Thoracic aorta (tissue), 2 donors: ENCODE results near the gene RAC3. TPM values are rescaled to one million over a fixed set of nuclear protein-coding genes. Genes with fewer than 3 reads are reported as not detected.

ENCODE experiments used
- ATAC-seq: fragments of 150-250 bp; one replicate; pipeline ENCODE4 v1.8.0; 2017; ENCODE audit warnings: low read depth; ENCODE audit not compliant: insufficient number of reproducible peaks, low FRiP score
- DNase-seq: peaks from one replicate; pipeline ENCODE4 v3.0.0-alpha.2; 2020; ENCODE audit warnings: low spot score
- H3K27ac ChIP-seq, 2 donors: fragments of 200-600 bp; sonication (generic); 1 replicate in 1 of 2; 2 replicates in 1 of 2; pipeline ENCODE4 v1.5.1; 2016; ENCODE audit warnings: mild to moderate bottlenecking in 2 of 2, moderate library complexity in 2 of 2
- H3K27me3 ChIP-seq: fragments of 200-600 bp; sonication (generic); replicated peaks from 2 replicates; pipeline ENCODE4 v1.6.0; 2016; ENCODE audit warnings: mild to moderate bottlenecking; ENCODE audit not compliant: insufficient read depth
- H3K36me3 ChIP-seq: fragments of 200-600 bp; sonication (generic); one replicate; pipeline ENCODE4 v1.5.1; 2016
- H3K4me1 ChIP-seq, 2 donors: fragments of 200-600 bp; sonication (generic); 1 replicate in 1 of 2; 2 replicates in 1 of 2; pipeline versions ENCODE4 v1.5.1 to v1.6.0; 2016; ENCODE audit warnings: low read depth in 2 of 2, mild to moderate bottlenecking in 1 of 2; ENCODE audit not compliant: control insufficient read depth in 1 of 2
- H3K4me3 ChIP-seq: fragments of 200-600 bp; sonication (generic); 2 replicates; pipeline ENCODE4 v1.5.1; 2016; ENCODE audit warnings: mild to moderate bottlenecking
- H3K9me3 ChIP-seq: fragments of 200-600 bp; sonication (generic); 2 replicates; pipeline ENCODE4 v1.5.1; 2016
- total RNA-seq, 2 donors: library from RNA; depleted of rRNA; stranded (reverse); fragments of >200 nt; gene quantifications; one replicate each; pipeline versions ENCODE4 v1.1.0 to v1.2.3, GENCODE V29; 2016
- TF ChIP-seq, protein P1 (sequence below): fragments of 200-600 bp; sonication (generic); IDR thresholded peaks from one replicate; pipeline ENCODE4 v1.5.1; 2019; ENCODE audit warnings: antibody characterized with exemption

RAC3 gene
- total RNA-seq, 2 donors from 2014 or later: 1.8 TPM; not detected in 1

DNA sequence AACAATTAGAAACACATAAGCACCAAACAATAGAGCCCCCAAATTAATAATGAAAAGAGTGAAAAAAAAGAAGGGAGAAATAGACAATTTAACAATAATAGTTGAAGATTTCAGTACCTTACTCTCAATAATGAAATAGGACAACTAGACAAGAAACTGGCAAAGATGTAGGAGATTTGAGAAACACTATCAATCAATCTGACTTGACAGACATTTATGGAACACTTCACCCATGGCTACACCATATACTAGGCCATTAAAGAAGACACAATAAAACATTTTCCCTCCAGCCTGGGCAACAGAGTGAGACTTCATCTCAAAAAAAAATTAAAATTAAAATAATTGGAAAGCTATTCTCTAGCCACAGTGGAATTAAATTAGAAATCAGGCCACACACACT is 39.1 kb downstream of the RAC3 start:
- Histone ChIP-seq H3K4me1 (peaks cover 6 to 7% of the 10 kb centered on the region in 2 donors), H3K9me3 (no peaks in the 10 kb centered on the region), H3K4me3 (no peak overlapping the region), H3K27me3 (no peaks in the 10 kb centered on the region), H3K36me3 (no peaks in the 10 kb centered on the region), H3K27ac (no peak overlapping the region)
- DNase-seq (no peak), ATAC-seq (no peak)
- TF ChIP-seq, protein P1, sequence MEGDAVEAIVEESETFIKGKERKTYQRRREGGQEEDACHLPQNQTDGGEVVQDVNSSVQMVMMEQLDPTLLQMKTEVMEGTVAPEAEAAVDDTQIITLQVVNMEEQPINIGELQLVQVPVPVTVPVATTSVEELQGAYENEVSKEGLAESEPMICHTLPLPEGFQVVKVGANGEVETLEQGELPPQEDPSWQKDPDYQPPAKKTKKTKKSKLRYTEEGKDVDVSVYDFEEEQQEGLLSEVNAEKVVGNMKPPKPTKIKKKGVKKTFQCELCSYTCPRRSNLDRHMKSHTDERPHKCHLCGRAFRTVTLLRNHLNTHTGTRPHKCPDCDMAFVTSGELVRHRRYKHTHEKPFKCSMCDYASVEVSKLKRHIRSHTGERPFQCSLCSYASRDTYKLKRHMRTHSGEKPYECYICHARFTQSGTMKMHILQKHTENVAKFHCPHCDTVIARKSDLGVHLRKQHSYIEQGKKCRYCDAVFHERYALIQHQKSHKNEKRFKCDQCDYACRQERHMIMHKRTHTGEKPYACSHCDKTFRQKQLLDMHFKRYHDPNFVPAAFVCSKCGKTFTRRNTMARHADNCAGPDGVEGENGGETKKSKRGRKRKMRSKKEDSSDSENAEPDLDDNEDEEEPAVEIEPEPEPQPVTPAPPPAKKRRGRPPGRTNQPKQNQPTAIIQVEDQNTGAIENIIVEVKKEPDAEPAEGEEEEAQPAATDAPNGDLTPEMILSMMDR: no peak

DNA sequence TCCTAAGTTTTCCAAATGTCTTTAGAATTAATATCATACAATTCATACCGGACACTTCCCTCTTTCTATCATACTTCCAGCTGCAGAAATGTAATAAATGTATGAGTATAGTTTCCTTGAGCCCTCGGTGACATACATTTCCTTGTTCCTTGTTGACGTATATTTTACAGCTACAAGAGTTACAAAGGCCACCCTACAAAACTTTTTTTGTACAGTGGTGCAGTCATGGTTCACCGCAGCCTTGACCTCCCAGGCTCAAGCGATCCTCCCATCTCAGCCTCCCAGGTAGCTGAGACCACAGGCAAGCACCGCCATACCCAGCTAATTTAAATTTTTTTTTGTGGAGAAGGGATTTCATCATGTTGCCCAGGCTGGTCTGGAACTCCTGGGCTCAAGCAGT is 41.3 kb downstream of the RAC3 start:
- H3K27me3 ChIP-seq: no peaks in the 10 kb centered on the region
- H3K36me3 ChIP-seq: no peaks in the 10 kb centered on the region
- H3K4me3 ChIP-seq: no peak overlapping the region
- no peaks in the 10 kb centered on the region for H3K9me3 ChIP-seq
- ATAC-seq (no peak), DNase-seq (no peak)
- H3K4me1 ChIP-seq: no peaks in the 10 kb centered on the region
- no peak overlapping the region for H3K27ac ChIP-seq
- TF ChIP-seq, protein P1: no peak

DNA sequence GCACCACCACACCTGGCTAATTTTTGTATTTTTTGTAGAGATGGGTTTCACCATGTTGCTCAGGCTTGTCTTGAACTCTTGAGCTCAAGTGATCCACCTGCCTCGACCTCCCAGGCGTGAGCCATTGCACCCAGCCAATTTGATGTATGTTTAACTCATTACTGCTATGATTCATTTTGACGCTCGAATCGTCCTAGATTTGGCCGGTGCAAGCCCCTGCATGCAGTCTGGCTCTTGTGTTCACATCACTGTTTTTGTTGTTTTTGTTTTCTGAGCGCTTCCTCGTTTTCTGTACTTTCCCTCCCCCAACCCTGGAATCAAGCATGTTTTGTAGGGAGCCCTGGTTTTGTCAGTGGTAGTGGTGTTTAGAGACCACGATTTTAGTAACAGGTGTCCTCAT is 42.0 kb downstream of the RAC3 start:
- TF ChIP-seq, protein P1: no peak
- Histone ChIP-seq H3K9me3 (no peaks in the 10 kb centered on the region), H3K27me3 (no peaks in the 10 kb centered on the region), H3K4me1 (no peaks in the 10 kb centered on the region), H3K4me3 (no peak overlapping the region), H3K36me3 (no peaks in the 10 kb centered on the region), H3K27ac (no peak overlapping the region)
- ATAC-seq: no peak
- no peak for DNase-seq

DNA sequence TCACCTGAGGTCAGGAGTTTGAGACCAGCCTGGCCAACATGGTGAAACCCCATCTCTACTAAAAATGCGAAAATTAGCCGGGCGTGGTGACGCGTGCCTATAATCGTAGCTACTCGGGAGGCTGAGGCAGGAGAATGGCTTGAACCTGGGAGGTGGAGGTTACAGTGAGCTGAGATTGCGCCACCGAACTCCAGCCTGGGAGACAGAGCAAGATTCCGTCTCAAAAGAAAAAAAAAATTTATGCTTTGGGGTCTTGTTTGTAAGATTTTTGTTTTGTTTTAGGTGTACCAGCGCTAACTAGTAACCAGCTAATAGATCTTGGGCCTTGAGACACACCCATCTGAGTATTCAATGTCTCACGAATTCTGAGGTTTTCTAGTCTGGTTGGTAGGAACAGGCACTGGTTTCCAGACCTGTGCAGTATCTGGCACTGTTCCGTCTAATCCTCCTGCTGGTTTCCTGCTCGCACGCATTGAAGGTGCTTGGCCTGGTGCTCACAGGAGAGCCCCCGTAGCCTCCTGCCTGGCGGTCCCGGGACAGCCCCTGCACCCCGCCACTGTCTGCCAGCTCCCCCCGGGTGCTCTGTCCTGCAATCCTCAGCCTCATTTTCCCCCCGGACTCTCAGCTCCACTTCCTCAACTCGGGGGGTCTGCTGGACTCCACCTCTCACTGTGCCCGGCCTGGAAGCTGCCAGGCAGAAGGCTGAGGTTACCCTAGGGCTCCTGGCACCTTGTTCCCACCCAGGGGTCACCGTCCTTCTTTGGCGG is 44.7 kb downstream of the RAC3 start:
- Histone ChIP-seq H3K9me3 (no peaks in the 10 kb centered on the region), H3K4me3 (no peak overlapping the region), H3K36me3 (peaks cover 19% of the 10 kb centered on the region), H3K4me1 (no peaks in the 10 kb centered on the region), H3K27ac (no peak overlapping the region), H3K27me3 (no peaks in the 10 kb centered on the region)
- ATAC-seq (no peak), DNase-seq (no peak)
- TF ChIP-seq, protein P1: no peak

DNA sequence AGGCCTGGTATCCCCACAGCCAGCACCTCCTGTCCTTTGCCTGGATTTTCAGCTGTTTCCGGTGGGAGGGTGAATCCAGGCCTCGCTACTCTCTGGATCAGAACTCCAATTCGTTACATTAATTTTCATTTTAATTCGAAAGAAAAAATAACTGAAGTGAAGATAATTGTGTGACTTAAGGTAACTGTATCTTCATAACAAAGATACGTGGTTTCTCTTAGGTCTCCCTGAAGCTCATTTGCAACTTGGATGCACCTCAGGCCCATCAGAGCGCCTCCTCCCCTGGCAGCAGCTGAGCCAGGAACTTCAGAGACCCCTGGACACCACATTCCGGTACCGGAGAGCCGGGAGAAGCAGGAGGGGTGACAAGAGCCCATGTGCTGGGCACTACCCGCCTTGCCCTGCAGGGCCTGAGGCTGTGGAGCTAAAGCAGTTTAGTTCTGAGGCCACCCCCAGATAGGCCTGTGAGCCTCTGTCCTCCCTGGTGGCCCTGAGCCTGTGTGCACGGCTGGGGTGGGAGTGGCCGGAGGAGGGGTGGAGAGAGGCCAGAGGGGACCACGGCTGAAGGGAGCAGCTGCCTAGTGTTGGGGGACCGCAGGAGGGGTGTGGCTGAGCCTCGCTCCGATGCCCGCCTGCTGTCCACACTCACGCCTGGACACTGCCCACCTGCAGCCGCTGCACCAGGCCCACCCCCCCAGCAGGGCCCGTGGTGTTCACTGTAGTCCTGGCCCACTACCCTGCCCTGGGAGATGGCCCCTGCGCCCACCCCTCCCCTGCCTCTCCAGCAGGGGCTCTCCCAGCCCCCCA is 45.5 kb downstream of the RAC3 start:
- TF ChIP-seq, protein P1: no peak
- ATAC-seq: no peak
- DNase-seq: no peak
- no peaks in the 10 kb centered on the region for H3K27me3 ChIP-seq
- no peak overlapping the region for H3K27ac ChIP-seq
- no peak overlapping the region for H3K4me3 ChIP-seq
- H3K9me3 ChIP-seq: no peaks in the 10 kb centered on the region
- H3K36me3 ChIP-seq: peaks cover 23% of the 10 kb centered on the region
- H3K4me1 ChIP-seq: no peaks in the 10 kb centered on the region
